GM03348 (cell line): ENCODE measurements around the gene ITGAV.

Experiments used
- DNase-seq: peaks from one replicate; pipeline ENCODE4 v3.0.0; 2012; ENCODE audit warnings: low spot score

Gene ITGAV

DNA sequence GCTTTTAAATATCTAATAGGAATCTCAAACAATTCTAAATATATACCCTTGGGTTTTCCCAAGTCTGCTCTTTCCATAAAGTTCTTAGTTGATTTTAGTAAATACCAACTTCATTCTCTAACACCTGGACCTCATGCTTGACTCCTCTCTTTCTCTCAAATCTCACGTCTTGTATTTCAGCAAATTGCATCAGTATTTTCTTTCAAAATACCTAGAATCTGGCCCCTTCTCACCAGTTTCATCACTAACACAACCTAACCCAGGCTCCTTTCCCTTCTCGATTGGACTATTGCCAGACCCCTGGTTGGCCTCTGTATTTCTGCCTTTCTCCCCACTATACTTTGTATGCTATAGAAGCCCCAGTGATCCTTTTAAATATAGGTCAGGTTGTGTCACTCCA is 81.0 kb downstream of the ITGAV start:
- no peak for DNase-seq

DNA sequence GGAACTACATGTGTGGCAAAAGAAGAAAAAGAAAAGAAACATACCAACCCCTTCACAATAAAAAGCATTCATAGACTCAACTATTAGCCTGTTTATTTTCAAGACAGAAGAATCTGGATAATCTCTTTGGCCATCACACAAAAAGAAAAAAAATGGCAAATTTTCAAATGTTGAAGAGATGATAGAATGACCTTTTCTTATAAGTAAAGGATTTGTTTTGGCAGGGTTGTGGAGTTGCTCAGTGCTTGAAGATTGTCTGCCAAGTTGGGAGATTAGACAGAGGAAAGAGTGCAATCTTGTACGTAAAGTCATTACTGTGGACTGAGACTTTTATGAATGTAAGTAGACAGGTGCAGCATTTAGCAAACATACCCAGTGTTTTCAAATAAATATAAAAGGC is 85.5 kb downstream of the ITGAV start:
- DNase-seq, result no peak

DNA sequence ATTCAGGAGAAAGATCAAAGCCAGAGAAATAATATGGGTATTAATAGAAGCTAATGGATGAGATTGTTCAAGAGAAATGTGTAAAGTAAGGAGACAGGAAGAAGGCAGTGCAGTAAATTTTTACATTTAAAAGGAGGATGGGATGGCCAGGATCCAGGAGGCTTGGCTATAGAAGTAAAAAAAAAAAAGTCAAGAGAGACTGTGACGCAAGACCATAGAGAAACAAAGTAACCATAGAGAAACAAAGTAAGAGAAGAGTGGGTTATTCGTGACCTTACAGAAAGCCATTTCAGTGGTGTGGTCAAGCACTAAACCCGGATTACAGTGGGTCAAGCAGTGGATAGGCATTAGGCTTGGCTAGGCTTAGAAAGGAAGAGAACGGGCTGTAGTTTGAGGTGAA is 93.5 kb downstream of the ITGAV start:
- no peak for DNase-seq

DNA sequence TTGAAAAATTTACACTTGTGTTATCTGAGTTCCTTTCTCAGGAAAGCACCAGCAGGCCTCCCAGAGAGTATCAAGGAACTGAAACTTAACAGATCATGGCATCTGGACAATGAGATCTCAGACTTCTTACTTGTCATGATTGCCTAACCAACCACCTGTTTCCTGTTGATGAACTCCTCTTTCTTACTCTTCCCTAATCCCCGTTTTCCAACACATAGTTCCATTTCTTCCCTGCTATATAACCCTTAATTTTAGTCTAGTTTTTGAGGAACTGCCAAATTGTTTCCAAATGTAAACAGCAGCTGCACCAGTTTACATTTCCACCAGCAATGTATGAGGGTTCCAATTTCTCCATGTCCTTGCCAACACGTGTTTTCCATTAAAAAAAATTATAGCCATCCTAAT is 98.0 kb downstream of the ITGAV start:
- no peak for DNase-seq

DNA sequence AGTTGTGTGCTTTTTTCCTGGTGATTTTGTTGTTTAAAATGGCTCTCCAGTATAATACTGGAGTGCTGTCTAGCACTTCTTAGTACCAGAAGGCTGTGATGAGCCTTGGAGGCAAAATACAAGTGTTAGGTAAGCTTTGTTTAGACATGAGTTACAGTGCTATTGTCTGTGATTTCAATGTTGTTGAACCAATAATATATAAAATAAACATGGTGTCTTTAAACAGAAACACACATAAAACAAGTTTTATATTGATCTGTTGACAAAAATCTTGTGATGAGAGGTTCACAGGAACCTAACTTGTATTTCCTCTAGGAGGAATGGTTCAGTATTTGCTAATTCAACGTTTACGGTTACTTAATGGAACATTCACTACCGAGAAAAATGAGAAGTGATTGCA is 99.0 kb downstream of the ITGAV start:
- no peak for DNase-seq

DNA sequence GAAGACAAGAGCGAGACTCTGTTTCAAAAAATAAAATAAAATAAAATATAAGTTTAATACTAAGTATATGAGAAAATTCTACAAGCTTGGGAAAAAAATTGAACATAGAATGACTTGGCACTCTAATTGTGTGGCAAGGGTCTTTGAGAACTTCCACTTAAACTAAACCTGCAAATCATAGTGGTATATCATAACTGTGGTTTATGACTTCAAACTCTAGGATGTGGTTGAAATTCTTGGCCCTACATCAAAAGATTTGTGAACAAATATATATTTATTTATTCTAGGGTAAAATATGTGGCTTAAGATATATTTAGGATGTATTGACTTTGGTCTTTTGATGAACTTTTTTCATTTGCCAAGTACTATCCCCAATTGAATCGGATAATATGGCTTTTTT is 100.9 kb downstream of the ITGAV start:
- no peak for DNase-seq

DNA sequence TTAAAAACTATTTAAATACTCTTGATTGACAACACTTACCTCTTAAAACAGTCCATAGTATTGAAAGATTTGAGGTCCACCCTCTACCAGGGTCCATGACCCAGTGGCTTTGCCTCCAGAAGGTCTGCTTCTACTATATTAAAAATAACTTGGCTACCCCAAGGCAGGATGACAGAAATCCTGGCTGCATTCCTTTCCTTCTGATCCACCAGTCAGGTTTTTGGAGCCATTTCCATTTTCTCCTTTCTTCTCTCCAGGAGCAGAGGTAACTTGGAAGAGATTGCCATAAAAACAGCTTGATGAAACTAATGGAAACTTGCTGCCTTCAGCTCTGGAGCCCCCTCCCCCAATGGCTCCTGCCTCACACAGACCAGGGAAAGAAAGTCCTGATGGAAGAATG is 101.4 kb downstream of the ITGAV start:
- no peak for DNase-seq

DNA sequence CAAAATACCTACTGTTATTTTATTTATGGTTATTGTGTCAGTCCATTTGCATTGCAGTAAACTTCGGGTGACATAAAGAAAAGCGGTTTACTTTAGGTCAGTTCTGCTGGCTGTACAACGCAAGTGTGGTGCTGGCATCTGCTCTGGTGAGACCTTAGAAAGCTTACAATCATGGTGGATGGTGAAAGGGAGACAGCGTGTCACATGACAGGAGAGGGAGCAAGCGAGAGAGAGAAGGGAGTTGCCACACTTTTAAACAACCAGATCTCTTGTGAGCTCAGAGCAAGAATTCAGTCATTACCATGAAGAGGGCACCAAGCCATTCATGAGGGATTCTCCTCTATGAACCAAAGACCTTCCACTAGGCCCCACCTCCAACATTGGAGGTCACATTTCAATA is 102.0 kb downstream of the ITGAV start:
- no peak for DNase-seq

DNA sequence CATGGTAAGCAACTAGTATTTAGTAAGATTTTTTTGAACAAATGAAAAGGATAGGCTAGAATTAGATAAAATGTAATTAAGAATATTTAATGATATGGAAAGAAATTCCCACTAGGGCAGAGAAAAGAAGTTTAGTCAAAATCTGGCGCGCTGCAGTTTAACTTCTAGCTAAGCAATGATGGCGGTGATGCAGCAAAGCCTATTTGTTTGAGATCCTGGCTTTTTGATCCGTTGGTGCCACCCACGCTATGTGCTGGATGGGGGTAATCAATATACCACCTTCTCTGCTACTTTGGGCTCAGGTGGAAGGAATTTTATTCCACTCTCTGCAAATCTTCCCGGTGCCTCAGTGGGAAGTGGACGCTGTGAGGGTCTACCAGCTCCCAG is 103.6 kb downstream of the ITGAV start:
- no peak for DNase-seq

DNA sequence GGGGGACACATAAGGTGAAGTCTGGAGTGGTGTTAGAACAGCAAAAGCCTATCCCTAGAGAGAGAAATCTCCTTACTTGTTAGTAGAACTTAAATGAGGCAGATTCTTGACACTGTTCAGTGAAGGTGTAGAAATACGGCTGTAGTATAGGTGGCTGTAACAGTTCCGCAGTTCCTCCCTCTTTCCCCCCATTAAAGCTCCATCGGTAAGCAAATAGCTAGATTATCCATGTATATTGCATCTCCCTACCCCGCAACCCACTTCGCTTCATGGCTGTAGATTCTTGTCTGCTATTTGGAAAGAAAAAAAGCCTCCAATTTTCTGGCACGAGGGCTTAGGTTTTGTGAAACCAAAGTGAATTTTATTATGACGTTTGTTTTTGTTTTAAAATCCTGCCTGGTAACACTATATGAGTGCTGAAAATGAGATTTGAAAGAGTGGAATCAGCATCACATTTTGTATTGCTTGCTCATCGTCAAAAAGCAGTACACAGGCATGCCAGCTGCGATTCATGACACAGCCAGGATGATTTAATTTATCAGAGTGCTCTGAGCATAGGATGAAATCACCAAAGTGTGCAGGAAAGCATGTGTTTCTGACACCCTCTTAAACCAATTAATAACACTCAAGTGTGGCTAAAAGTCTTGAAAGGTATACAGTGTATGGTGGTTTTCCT is 105.4 kb downstream of the ITGAV start:
- peak; percentile 54 for DNase-seq

DNA sequence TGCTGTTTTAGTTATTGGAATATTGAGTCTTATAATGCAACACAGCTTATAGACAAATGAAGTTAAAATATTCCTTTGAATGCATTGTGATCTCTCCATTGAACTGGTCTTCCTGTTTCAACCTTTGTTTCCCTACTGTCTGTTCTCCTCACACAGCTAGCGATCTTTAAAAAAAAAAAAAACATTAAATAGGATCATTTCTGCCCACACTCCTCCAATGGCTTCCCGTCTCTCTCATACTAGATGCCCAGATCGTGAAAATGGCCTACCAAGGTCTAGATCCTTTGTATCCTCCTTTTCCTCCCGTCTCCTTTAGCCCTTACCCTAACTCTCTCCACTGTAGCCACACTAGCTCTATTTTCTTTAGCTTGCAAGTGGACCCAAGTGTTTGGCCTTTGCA is 106.4 kb downstream of the ITGAV start:
- no peak for DNase-seq

DNA sequence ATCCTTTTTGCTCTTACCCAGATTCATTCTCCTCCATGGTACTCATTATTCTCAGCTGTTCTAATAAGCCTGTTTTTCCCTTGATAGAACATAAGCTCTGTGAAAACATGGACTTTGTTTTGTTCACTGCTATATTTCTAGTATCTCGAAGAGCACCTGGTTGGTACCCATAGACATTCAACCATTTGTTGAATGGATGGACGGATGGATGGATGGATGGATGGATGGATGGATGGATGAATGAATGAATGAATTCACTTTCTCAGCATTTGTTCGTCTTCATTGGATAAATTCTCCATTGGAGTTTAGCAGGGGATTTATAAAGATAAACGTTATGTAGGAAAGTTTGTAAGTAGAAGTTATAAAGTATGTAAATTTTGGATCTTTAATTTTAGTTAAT is 106.9 kb downstream of the ITGAV start:
- no peak for DNase-seq

DNA sequence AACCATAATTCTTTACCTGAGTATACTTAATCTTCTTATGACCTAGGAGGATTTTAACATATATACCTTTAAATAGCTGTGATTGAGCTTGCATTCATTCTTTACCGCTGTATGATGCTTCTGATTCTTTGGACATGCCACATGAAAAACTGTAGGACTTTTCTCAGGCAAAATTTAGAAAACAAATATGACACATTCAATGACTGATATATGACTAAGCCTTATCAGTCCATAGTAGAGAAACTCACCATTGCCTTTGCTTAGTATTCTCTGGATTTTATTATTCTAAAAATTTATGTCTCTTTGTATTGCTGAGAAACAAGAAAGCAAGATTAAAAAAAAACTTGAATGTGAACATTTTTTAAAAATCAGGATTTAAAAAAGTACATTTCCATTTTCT is 107.7 kb downstream of the ITGAV start:
- no peak for DNase-seq

DNA sequence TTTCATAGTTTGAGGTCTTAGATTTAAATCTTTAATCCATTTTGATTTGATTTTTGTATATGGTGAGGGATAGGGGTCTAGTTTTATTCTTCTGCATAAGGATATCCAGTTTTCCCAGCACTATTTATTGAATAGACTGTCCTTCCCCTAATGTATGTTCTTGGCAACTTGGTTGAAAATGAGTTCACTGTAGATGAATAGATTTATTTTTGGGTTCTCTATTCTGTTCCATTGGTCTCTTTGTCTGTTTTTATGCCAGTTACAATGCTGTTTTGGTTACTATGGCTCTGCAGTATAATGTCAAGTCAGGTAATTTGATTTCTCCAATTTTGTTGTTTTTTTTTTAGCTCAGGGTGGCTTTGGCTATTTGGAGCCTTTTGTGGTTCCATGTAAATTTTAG is 109.9 kb downstream of the ITGAV start:
- no peak for DNase-seq

DNA sequence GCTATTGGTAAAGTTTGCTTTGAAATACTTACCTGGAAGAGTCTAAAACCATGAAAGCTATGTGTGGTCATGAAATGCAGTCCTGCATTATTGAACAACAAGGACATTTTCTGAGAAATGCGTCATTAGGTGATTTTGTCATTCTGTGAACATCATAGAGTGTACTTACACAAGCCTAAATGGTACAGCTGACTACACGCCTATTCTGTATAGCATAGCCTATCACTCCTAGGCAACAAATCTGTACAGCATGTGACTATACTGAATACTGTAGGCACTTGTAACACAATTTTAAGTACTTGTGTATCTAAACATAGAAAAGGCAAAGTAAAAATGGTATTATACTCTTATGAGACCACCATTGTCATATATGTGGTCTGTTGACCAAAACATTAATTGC is 112.2 kb downstream of the ITGAV start:
- DNase-seq, result no peak

DNA sequence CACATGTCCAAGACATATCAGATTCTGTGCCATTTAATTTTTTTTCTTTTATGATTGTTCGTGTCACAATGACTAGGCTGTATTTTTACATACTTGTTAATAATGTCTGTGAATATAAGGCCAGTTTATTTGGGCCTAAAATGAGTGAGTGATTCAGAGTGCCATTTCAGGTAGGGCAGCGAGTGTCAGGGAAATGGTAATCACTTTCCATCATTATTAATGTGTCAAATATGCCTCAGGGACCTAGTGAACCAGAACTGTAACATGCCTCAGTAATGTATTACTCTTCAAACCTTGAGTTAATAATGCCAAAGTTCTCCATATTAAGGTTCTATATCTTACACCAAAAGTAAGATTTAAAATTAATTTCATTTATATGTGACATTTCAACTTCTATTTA is 112.6 kb downstream of the ITGAV start:
- no peak for DNase-seq

DNA sequence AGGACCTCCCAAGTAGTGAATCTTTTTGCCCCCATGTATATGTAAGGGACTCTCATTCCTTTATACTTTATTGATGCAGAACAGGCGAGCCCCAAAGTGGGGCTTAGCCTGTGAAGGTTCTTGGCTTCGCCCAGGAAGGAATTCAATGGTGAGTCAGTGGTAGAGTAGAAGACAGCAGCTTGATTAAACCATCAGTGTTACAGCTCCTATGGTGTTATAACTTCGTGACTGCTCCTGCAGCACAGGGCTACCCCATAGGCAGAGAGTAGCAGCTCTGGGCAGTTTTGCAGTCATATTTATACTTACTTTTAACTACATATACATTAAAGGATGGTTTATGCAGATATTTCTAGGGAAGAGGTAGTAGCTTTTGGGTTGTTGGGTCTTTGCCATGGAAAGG is 115.0 kb downstream of the ITGAV start:
- no peak for DNase-seq

DNA sequence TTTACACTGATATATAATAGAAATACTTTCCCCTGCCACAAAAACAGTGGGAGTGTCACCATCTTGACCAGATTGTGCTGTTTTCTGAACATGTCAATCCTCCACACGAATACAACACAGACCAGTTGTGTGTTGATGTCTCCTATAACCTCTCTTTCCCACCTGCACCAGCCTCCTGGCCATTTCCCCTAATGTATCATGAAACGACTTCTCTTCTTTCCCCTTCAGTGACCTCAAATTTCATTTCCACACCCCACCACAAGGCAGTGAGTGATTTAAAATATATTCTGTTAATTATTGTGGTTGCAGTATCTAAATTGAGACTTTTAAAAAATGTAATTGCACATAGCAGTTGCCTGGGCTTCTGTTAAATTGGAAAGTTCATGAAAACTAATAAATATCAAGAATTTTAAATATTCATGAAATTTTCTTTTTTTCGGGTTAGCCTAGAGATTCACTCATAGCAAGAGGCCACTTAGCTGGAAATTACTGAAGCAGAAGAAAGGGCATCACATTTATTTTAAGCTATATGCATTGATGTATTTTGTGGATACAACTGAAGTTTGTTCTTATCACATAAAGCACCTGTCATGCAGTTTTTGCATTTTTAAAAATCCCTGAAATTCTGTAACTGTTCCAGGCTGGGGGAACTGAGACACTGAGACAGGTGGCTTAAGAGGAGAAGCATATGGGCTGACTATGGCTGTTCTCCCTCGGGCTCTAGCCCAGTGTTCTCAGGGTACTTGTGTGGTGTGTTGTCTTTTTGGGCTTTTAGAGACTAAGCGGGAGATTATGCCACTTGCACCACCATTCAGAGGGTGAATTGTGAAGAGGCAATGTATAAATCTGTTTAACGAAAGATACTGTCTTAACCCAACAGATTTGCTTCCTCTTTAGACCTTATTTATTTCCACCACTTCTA is 119.9 kb downstream of the ITGAV start:
- no peak for DNase-seq

DNA sequence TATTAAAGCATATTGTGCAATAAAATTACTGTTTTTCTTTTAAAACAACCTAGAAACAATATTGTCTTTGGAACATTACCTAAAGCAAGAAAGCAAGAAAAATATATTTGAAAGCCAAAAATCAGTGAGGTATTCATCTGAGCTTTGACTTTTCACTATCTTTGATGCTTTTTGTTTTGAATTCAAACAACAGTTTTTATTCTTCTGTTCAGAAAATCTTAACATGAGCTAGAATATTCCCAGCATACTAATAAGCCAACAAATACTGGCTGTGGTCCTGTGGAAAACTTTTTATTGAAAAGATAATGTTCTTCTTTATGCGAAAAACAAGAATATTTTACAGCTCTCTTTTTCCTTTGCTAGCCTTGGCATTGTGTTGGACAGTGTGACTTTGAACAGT is 123.8 kb downstream of the ITGAV start:
- DNase-seq, result no peak

DNA sequence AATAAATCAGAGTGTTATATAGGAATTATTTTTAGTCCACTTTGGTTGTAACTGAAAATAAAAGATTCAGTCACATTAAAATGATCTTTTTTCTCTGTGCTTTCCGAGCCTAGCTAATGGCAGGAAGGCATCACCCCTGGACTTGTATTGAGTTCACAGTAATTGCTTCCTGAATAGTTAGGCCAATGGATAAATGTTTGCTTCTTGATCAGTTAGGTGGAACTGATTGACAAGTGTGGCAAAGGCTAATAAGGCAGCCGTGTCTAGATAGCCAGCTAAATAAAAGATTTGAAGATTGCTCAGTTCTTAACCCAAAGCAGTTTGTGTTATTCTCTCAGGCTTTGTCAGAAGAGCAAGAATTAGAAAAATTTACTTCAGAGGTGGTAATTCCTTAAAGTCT is 124.8 kb downstream of the ITGAV start:
- DNase-seq, result no peak

DNA sequence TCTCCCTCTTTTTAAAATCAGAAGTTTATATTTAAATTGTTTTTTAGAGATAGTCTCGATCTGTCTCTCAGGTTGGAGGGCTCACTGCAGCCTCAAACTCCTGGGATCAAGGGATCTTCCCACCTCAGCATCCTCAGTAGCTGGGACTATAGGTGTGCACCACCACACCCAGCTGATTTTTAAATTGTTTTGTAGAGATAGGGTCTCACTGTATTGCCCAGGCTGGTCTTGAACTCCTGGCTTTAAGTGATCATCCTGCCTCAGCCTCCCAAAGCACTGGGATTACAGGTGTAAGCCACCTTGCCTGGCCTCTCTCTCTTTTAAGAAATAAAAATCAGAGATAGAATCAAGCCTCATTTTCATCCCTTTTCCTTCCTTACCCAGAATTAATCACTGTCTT is 126.1 kb downstream of the ITGAV start:
- DNase-seq, result no peak

DNA sequence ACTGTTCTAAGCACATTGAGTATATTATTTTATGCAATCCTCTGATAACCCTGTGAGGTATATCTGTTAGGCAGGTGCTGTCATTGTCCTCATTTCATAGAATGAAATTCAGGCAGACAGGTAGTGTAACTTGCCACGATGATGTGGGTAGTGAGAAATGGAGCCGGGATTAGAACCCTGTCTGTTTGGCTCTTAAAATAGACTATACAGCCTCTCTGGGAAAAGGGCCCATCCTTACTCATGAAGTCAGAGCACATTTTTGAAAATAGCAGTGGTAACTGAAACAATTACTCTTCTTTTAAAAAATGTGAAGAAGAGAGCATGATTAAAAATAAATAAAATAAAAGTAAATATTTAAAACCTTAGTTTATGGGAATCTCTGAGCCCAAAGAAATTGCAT is 127.0 kb downstream of the ITGAV start:
- no peak for DNase-seq

DNA sequence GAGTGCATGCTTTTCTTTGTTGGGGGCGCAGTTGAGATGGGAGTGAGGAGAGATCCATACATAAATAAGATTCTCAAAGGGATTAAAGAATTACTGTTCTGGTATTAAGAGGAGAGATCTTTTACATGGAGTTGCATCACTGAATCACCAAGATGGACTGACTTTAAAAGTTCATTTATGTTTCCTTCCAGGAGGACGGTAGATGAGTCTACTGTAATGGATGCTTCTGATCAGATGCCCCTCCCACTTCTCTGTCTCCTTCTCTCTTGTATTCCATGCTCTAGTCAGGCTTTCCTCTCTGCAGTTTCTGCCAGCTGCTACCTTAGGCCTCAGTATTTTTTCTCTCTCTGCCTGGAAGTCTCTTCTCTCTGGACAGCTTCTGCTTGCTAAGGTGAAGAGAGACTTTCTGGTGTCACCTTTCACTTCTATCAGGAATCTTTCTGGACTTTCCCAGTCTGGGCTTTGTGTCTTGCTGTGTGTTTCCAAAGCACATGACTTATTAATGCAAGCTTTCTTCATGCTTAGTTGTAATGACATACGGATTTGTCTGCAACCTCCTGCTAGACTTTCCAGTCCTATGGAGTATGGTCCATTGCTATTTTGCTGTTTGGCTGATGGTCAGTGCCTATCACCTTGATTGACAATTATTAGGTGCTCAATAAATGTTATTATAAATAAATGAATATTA is 127.6 kb downstream of the ITGAV start:
- DNase-seq, result no peak
